Glomerular endothelial cell (primary cell): ENCODE data around the gene LATS2. TPM values are rescaled to one million over a fixed set of nuclear protein-coding genes. Genes with fewer than 3 reads are reported as not detected.

ENCODE experiments used
- DNase-seq: peaks from one replicate; pipeline ENCODE4 v3.0.0-alpha.2; 2011; ENCODE audit warnings: low read depth, low spot score; ENCODE audit errors: extremely low read depth
- total RNA-seq: library from RNA; depleted of rRNA; stranded (reverse); fragments of >200 nt; gene quantifications from 2 replicates; pipeline ENCODE4 v1.2.3, GENCODE V29; 2015

Gene LATS2
- total RNA-seq = 40.7 and 61.3 TPM in 2 replicates

DNA sequence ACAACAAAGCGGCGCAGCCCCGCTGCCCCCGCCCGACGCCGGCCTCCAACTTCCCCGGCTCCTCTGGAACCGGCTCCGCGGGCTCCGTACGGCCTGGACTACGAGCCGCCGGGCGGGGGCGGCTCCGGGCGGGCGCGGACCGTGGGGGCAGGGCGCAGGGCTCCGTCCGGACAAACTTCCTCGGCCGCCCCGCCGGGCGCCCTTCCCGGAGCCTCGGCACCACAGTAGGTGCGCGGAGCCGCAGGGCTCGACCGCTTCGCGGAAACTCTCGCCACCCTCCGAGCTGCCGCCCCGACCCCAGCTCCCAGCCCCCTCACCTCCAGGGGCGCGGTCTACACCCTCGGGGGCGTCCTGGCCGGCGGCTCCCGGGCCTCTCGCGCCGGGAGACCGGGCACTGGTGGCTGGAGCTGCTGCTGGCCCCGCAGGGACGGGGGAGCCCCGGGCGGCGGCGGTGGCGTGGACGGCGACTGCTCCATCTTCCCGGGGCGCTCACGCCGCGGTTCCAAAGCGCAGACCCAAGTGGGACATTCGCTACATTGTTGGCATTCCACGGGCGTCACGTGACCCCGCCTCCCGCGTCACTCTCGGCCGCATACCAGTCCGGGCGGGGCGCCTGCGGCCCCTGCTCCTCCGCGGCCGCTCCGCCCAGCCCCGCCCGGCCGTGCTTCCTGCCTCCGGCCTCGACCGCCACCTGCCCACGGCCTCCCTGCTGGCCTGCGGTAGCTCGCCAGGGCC is at the start of gene LATS2:
Gene LATS2, minus strand, starts transcription at position 558 of the 735 bp plus-strand sequence. CDS start 15,560 bp downstream, outside the sequence.
- DNase-seq = no peak

DNA sequence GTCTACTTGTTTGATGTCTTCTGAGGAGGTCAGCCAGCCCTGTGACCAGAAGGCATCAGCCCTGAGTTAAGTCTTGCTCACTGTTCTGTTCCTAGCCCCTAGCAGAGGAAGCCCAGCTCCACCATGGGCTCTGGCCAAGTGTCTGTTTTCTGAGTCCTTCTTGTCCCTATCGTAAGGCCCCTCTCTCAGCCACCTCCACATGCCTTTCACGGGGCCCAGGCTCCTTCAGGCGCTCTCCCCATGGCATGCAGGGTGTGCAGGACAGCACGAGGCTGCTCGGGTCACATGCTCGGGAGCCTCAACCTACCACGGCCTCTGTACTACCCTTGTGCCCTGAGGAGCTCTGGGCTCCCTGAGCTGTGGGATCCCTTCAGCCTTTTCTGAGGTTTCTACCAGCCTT is 47.8 kb upstream of the LATS2 start:
- DNase-seq = no peak

GRCh38 chr13:21106089-21106488 is 44.7 kb upstream of the LATS2 start:
- DNase-seq = no peak

GRCh38 chr13:21104199-21105019 is 43.0 kb upstream of the LATS2 start:
- no peak for DNase-seq

- DNase-seq = no peak
Observed at GRCh38 chr13:21101865-21102576, 40.6 kb upstream of the LATS2 start.

DNA sequence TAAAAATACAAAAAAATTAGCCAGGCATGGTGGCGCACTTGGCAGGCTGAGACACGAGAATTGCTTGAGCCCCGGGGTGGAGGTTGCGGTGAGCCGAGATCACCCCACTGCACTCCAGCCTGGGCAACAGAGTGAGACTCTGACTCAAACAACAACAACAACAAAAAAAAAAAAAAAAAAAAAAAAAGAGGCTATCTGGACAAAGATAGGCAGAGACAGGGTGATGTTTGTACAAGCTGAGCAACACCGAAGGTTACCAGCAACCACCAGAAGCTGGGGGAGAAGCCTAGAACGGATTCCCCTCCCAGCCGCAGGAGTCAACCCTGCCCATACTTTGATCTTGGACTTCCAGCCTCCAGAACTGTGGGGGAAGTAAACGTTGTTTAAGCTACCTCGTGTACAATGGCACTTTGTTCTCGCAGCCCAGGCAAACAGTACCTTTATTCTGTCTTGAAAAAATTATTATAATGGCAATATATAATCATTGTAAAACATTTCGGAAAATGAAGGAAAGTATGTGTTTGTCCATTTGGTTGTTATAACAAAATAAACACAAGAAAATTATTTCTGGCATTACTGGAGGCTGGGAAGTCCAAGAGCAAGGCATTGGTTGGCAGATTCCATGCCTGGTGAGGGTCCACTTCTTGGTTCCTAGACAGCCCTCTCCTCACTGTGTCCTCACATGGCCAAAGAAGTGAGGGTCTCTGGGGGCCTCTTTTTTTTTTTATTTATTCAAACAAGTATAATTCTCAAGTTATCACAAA is 39.8 kb upstream of the LATS2 start:
- DNase-seq = no peak

GRCh38 chr13:21100211-21100610 is 38.8 kb upstream of the LATS2 start:
- no peak for DNase-seq

DNA sequence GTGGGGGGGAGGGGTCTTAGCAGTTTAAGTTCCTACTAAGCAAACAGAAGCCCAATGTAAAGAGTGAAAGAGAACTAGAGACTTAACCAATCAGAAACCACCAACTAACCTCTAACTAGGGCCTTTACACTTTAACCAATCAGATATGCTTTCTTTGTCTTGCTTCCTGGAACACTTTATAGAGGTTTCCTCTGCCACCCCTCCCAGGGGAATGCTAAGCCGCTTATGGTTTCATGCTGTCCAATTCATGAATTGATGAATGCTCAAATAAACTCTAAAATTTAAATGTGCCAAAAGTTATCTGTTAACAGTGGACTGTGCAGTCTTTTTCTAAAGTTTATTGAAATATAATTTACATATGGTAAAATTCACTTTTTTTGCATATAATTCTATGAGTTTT is 33.9 kb upstream of the LATS2 start:
- DNase-seq = no peak

- no peak for DNase-seq
Observed at GRCh38 chr13:21089830-21090229, 28.4 kb upstream of the LATS2 start.

DNA sequence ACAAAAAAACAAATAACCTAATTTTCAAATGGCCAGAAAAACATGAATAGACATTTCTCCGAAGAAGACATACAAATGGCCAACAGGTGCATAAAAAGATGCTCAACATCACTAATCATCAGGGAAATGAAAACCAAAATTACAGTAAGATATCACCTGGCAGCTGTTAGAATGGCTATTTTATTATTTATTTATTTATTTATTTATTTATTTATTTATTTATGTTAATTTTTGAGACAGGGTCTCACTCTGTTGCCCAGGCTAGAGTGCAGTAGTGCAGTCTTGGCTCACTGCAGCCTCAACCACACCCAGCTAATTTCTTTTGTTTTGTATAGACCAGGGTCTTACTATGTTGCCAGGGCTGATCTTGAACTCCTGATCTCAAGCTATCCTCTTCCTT is 27.1 kb upstream of the LATS2 start:
- no peak for DNase-seq

DNA sequence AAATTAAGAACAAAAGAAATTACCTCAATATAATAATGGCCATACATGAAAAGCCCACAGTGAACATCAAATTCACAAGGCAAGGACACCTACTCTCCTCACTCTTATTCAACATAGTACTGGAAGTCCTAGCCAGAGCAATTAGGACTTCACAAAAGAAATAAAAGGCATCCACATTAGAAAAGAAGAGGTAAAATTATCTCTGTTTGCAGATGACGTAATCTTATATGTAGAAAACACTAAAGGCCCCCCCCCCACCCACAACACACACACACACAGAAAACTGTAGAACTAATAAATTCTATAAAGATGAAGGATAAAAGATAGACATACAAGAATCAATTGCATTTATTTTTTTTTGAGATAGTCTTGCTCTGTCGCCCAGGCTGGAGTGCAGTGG is 25.5 kb upstream of the LATS2 start:
- DNase-seq = no peak

GRCh38 chr13:21081926-21082325 is 20.5 kb upstream of the LATS2 start:
- DNase-seq = no peak

DNA sequence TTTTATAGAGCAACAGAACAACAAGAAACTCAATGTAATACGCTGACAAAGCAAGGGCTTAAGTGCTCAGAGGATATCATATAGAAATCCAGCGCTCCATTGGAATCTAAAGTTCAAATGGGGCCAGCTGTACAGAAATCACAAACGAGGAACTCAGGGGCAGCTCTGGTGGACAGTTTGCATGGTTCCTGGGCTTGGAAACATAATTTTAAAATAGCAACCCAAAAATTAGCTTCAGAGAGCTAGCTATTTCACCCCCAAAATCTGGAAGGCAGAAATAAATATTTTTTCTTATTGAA is 19.2 kb upstream of the LATS2 start:
- DNase-seq = no peak

GRCh38 chr13:21079761-21080592 is 18.6 kb upstream of the LATS2 start:
- peak; percentile 97 for DNase-seq

- DNase-seq = no peak
Observed at GRCh38 chr13:21079221-21079620, 17.8 kb upstream of the LATS2 start.

- no peak for DNase-seq
Observed at GRCh38 chr13:21078501-21078900, 17.1 kb upstream of the LATS2 start.

- no peak for DNase-seq
Observed at GRCh38 chr13:21077788-21078353, 16.5 kb upstream of the LATS2 start.

GRCh38 chr13:21077076-21077787 is 15.8 kb upstream of the LATS2 start:
- no peak for DNase-seq

GRCh38 chr13:21076253-21076652 is 14.9 kb upstream of the LATS2 start:
- no peak for DNase-seq
